ENCODE data around the gene EXOC3. TPM values are rescaled to one million over a fixed set of nuclear protein-coding genes. Genes with fewer than 3 reads are reported as not detected.

The EXOC3 gene
- total RNA-seq, 1 experiment from 2014 or later = 155 TPM

DNA sequence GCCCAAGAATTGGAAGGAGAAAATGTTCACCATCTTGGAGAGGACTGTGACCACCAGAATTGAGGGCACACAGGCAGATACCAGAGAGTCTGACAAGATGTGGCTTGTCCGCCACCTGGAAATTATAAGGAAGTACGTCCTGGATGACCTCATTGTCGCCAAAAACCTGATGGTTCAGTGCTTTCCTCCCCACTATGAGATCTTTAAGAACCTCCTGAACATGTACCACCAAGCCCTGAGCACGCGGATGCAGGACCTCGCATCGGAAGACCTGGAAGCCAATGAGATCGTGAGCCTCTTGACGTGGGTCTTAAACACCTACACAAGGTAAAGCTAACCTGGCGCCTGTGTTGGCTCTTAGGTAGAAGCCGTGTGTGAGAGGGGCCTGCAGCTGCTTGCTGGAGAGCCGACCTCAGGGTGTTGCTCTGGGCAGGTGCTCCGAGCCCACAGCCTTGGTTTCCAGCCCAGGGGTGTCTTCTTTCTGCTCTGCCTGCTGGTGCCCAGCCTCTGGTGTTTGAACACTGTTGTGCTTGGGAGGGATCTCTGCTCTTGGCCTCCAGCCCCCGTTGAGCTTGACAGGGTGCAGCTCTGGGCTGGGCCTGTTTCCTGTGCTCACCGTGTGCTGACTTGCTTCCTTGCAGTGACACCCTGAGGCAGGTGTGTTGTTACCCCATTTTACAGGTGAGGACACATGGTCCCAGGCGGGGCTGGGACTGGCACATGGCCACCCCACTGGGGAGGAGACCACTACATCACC lies 10.9 kb downstream of the EXOC3 start:
- DNase-seq = no peak
- POLR2A ChIA-PET (ENCODE audit: unreplicated experiment) = interaction anchor here (0.5 kb wide), 1 partner anchor 224 kb away, joined by 4 read pairs; no protein-coding TSS in a partner anchor
- peaks cover 37% of the 10 kb centered on the region for H4K20me1 ChIP-seq (ENCODE audit: insufficient read depth)
- no peak overlapping the region for H3K27ac ChIP-seq
- CTCF ChIA-PET = no interaction called here
- peaks cover 14% of the 10 kb centered on the region for H3K4me1 ChIP-seq (replicated peaks; ENCODE audit: insufficient read depth)
- H3K4me3 ChIP-seq = no peak overlapping the region
- no TSS peak for BruUV-seq (replicated peaks)
- no peak overlapping the region for H3K4me2 ChIP-seq
- no peak overlapping the region for H2AFZ ChIP-seq
- peaks cover 56% of the 10 kb centered on the region for H3K79me2 ChIP-seq (ENCODE audit: low read depth)
- peaks cover 69% of the 10 kb centered on the region for H3K36me3 ChIP-seq (ENCODE audit: low read depth)
- H3K9me2 ChIP-seq (ENCODE audit: insufficient read depth) = no peaks in the 10 kb centered on the region
- H3K27me3 ChIP-seq (ENCODE audit: insufficient read depth, low read depth) = no peaks in the 10 kb centered on the region
- H3F3A ChIP-seq (ENCODE audit: insufficient read depth, low read depth) = peaks cover 13% of the 10 kb centered on the region
- H3K9me3 ChIP-seq (ENCODE audit: insufficient read depth, low read depth) = no peaks in the 10 kb centered on the region
- intact Hi-C loops (cut with micrococcal nuclease; ENCODE audit: unreplicated experiment) = no loop called here
- TF ChIP-seq, protein P1, sequence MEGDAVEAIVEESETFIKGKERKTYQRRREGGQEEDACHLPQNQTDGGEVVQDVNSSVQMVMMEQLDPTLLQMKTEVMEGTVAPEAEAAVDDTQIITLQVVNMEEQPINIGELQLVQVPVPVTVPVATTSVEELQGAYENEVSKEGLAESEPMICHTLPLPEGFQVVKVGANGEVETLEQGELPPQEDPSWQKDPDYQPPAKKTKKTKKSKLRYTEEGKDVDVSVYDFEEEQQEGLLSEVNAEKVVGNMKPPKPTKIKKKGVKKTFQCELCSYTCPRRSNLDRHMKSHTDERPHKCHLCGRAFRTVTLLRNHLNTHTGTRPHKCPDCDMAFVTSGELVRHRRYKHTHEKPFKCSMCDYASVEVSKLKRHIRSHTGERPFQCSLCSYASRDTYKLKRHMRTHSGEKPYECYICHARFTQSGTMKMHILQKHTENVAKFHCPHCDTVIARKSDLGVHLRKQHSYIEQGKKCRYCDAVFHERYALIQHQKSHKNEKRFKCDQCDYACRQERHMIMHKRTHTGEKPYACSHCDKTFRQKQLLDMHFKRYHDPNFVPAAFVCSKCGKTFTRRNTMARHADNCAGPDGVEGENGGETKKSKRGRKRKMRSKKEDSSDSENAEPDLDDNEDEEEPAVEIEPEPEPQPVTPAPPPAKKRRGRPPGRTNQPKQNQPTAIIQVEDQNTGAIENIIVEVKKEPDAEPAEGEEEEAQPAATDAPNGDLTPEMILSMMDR (conservative IDR thresholded peaks at IDR 0.05) = no peak
- TF ChIP-seq EZH2 (IDR thresholded peaks at IDR 0.05; ENCODE audit: low read depth) = no peak

DNA sequence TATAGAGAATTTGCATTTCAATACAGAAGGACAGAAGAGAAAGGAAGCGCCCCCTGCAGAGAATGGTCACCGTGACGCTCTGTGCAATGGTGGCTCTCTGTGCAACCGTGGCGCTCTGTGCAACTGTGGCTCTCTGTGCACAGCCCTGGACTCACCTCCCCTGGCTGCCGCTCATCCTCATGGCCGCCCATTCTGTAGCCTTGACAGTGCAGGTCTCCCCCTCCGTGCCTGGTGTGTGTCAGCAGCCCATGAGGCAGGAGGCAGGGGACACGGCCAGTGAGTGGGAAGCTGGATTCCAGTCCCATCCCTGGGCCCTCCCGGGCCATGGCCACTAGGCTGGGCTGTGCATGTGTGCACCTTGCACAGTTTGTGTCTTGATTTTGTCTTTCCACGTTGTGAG lies 12.0 kb downstream of the EXOC3 start:
- Histone ChIP-seq H3K27me3 (ENCODE audit: insufficient read depth, low read depth) (no peaks in the 10 kb centered on the region), H3K4me3 (no peak overlapping the region), H3K9me3 (ENCODE audit: insufficient read depth, low read depth) (no peaks in the 10 kb centered on the region), H3K79me2 (ENCODE audit: low read depth) (peaks cover 62% of the 10 kb centered on the region), H3K4me1 (replicated peaks; ENCODE audit: insufficient read depth) (peaks cover 23% of the 10 kb centered on the region), H3K27ac (no peak overlapping the region), H2AFZ (no peak overlapping the region), H3K36me3 (ENCODE audit: low read depth) (peaks cover 68% of the 10 kb centered on the region), H3K4me2 (no peak overlapping the region), H3F3A (ENCODE audit: insufficient read depth, low read depth) (peaks cover 21% of the 10 kb centered on the region), H4K20me1 (ENCODE audit: insufficient read depth) (peaks cover 31% of the 10 kb centered on the region), H3K9me2 (ENCODE audit: insufficient read depth) (no peaks in the 10 kb centered on the region)
- no TSS peak for BruUV-seq (replicated peaks)
- no peak for TF ChIP-seq EZH2 (IDR thresholded peaks at IDR 0.05; ENCODE audit: low read depth)
- TF ChIP-seq, protein P1 (conservative IDR thresholded peaks at IDR 0.05) = no peak
- DNase-seq = no peak
- ChIA-PET POLR2A (ENCODE audit: unreplicated experiment) (no interaction called here), CTCF (no interaction called here)
- intact Hi-C loops (cut with micrococcal nuclease; ENCODE audit: unreplicated experiment) = loop anchor here (5.0 kb wide), 1 partner anchor 457 kb away; no protein-coding TSS in a partner anchor

DNA sequence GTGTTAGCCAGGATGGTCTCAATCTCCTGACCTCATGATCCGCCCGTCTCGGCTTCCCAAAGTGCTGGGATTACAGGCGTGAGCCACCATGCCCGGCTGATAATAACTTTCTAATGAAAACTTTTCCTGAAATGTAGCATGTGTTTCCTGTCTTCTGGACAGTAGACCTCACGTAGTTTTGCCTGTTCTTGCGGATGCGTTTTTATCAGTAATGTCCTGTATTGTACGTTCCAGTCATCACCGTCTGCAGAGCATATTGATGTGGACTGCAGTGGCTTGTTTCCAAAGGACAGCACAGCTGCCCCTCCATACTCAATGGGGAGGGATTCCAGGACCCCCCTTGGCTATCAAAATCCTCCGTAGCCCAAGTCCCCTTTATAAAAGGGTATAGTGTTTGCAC lies 12.8 kb downstream of the EXOC3 start:
- TF ChIP-seq EZH2 (IDR thresholded peaks at IDR 0.05; ENCODE audit: low read depth) = no peak
- TF ChIP-seq, protein P1 (conservative IDR thresholded peaks at IDR 0.05) = no peak
- Histone ChIP-seq H3K27me3 (ENCODE audit: insufficient read depth, low read depth) (no peaks in the 10 kb centered on the region), H3K4me2 (no peak overlapping the region), H3K4me3 (no peak overlapping the region), H3K36me3 (ENCODE audit: low read depth) (peaks cover 69% of the 10 kb centered on the region), H3K9me3 (ENCODE audit: insufficient read depth, low read depth) (no peaks in the 10 kb centered on the region), H3K9me2 (ENCODE audit: insufficient read depth) (no peaks in the 10 kb centered on the region), H2AFZ (no peak overlapping the region), H3K4me1 (replicated peaks; ENCODE audit: insufficient read depth) (peaks cover 23% of the 10 kb centered on the region), H4K20me1 (ENCODE audit: insufficient read depth) (peaks cover 27% of the 10 kb centered on the region), H3K79me2 (ENCODE audit: low read depth) (peaks cover 71% of the 10 kb centered on the region), H3F3A (ENCODE audit: insufficient read depth, low read depth) (peaks cover 21% of the 10 kb centered on the region), H3K27ac (no peak overlapping the region)
- no peak for DNase-seq
- BruUV-seq (replicated peaks) = no TSS peak
- ChIA-PET POLR2A (ENCODE audit: unreplicated experiment) (interaction anchor here (0.7 kb wide), 1 partner anchor 1317 kb away, joined by 4 read pairs; no protein-coding TSS in a partner anchor), CTCF (no interaction called here)
- intact Hi-C loops (cut with micrococcal nuclease; ENCODE audit: unreplicated experiment) = loop anchor here (5.0 kb wide), 1 partner anchor 456 kb away; no protein-coding TSS in a partner anchor

Data from PC-9 (cell line).